GM19372 (cell line): ENCODE data around the gene WDR36.

ENCODE experiments used
- ATAC-seq: cut with Tn5 transposase; IDR thresholded peaks from one replicate; pipeline ENCODE4 v1.9.1; 2021; ENCODE audit warnings: mild to moderate bottlenecking, low read depth, moderate library complexity; ENCODE audit not compliant: unreplicated experiment

WDR36 gene

DNA sequence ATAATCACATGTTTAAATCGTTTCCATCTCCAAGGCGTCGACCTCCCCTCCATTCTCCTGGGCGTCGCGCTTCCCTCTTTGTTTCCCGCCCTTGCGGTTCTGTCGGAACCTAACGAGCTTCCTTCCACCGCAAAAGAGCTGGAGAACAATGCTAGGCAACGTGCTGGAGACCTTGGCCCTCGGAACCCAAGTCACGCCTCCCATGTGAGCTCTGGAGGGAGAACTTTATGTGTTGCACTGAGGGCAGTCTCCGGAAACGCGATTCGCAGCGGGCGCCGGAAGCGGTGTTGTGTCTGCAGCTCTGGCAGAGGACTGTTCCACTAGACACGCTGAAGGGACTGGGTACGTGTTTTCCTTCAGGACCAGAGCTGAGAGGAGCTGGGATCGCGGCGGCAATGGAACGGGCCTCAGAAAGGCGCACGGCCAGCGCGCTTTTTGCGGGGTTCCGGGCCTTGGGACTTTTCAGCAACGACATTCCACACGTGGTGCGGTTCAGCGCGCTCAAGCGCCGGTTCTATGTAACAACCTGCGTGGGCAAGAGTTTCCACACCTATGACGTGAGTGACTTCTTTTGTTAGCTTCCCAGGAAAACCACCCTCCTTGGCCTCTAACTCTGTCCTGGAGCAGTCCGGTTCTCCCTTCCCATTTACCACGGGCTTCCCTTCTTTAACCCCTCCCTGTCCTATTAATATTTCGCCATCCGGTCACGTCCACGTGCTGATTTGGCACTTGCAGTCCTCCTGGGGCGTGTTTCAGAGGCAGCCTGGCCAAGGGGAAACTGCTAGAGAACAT is at the start of gene WDR36:
WDR36 (plus strand) TSS at position 287 of the 792 bp plus-strand sequence; CDS start at position 396, 109 bp downstream.
- ATAC-seq: peak; percentile 89

DNA sequence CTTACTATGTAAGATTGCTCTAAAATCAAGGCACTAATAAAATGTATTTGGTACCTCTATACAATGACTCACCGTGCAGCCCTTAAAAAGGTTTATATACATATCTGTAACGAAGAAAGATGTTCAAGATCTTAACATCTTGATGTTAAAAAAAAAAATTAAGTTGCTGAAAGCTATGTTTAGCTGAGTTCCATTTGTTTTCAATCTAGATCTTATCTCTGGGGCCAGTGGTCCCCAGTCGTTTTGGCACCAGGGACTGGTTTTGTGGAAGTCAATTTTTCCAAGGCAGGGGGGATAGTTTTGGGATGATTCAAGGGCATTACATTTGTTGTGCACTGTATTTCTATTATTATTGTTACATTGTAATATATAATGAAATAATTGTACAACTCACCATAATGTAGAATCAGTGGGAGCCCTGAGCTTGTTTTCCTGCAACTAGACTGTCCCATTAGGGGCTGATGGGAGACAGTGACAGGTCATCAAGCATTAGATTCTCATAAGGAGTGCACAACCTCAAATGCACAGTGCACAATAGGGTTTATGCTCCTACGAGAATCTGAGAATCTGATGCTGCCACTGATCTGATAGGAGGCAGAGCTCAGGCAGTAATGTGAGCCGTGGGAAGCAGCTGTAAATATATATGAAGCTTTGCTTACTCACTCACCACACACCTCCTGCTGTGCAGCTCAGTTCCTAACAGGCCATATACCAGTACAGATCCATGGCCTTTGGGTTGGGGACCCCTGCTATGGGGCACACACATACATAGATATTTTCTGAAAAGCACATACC is 48.2 kb upstream of the WDR36 start:
- ATAC-seq: no peak

- no peak for ATAC-seq
Observed at GRCh38 chr5:111058064-111058463, 34.1 kb upstream of the WDR36 start.

DNA sequence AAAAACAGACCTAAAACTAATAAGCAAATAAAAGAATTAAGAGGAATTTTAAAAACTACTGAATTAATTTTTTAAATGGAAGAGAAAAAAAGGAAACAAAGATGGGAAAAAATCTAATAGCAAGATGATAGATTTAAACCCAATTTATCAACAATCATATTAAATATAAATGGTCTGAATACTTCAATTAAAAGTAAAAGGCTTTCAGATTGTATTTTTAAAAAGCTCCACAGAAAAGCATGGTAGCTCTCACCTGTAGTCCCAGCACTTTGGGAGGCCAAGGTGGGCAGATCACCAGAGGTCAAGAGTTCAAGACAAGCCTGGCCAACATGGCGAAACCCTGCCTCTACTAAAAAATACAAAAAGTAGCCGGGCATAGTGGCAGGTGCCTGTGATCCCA is 32.0 kb upstream of the WDR36 start:
- ATAC-seq: no peak

- ATAC-seq: no peak
Observed at GRCh38 chr5:111061618-111062017, 30.5 kb upstream of the WDR36 start.

DNA sequence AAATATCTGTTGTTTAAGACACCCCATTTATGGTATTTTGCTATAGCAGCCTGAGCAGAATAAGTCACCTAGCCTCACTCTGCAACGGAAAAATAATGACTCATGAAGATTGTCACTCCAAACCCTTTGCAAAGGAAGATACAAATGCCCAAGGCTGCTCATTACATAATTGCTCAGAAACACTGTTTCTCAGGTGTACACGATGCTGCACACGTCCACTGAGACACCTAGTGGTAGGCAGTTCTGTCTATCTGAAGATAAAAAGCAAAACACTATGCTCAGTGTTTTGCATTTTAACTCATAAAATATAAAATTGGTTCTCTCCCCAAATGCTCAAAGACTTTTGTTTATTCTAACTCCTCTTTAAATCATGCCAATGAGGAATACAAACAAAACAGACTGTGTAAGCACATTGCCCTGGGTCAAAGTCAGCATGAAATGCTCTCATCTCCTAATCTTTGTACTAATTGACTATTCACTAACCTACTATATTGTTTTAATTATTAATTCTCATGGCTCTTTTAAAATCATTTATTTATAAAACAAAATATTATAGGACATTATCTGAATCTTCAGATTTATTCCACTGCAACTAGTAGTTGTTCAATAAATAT is 28.3 kb upstream of the WDR36 start:
- ATAC-seq: no peak

DNA sequence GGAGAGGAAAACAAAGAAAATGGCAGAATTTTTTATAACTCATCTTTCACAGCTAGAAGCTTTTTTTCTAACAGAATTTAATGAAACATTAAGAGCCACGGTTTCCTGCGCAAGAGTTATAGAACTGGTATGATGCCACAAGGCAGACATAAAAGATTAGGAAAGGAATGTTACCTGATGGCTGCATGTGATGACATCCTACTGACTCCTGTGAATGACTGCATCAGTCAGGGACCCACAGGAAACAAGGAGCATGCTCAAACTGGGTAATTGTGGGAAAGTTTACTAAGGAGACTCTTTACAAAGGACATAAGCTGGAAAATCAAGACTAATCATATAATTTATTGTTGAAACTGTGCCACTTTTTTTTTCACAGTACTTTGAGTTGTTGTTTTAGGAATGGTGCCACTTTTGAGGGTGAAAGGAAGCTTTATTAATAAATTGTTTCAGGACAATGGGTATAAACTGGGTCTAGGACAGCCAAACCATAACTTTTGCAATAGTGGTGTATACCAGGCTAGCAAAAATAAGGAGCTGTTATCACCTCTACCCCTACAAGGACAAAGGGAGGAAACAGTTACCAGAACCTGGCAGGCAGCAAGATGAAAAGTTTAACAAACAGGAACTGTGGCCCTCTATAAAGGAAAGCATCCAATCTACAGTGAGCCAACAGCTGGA is 25.7 kb upstream of the WDR36 start:
- no peak for ATAC-seq

DNA sequence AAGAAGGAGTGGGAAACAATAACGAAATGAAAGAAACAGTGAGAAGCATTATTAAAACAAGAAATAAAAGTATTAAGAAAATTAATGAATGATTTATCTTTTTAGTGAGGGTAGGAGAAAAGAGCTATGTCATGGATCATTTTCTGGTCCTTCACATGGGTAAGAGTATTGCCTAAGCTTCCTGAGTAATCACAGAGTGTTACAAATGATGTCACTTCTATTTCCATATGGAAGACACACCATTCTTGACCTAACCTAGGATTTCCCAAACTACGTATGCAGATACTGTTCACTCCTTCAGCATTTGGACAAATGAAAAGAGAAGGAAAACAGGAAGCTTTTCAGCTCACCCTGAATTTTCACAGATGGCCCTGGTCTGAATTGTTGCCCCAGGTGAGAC is 23.9 kb upstream of the WDR36 start:
- no peak for ATAC-seq

GRCh38 chr5:111069839-111070238 is 22.3 kb upstream of the WDR36 start:
- ATAC-seq: no peak

GRCh38 chr5:111070272-111071134 is 21.6 kb upstream of the WDR36 start:
- ATAC-seq: peak; percentile 44

- ATAC-seq: no peak
Observed at GRCh38 chr5:111071413-111071812, 20.7 kb upstream of the WDR36 start, which contains the start of gene TSLP. Gene TSLP (plus strand): TSS chr5:111071713. CDS start chr5:111071891, 178 bp downstream.

GRCh38 chr5:111072949-111073682 is 19.0 kb upstream of the WDR36 start:
- no peak for ATAC-seq

DNA sequence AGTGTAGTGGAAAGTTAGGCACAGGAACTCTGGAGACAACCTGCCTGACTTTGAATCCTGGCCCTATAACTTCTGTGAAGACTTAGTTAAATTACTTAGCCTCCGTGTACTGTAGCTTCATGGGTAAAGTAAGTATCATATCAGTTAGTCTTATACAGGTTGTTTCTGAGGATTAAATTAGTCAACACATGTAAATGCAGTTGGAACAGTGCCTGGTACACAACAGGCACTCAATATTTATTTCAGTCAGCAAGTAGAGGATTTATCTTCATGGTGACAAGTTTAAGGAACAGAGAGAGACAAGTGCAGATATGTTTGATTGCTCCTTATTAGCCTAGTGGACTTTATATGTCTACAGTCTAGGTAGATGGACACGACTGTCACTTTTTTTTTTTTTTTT is 17.9 kb upstream of the WDR36 start:
- no peak for ATAC-seq

- no peak for ATAC-seq
Observed at GRCh38 chr5:111075520-111075919, 16.6 kb upstream of the WDR36 start.

DNA sequence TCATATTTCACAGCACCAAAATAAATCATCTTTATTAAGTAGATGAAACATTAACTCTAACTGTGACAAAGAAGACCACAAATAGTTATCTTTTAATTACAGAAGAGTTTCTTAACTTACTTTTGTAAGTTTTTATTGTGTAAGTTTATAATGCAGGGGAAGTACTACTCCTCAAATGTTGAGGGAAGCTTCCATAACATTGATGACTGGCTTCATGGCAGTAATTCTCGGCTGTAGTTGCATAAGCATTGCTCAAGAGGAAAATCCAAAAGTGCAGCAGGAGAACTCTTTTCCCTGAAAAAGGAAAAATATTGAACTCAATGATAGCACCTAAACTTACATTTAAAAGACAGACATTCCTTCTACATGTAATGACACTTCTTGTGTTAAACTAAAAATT is 16.1 kb upstream of the WDR36 start:
- no peak for ATAC-seq

GRCh38 chr5:111077678-111078077 is 14.5 kb upstream of the WDR36 start:
- ATAC-seq: no peak

DNA sequence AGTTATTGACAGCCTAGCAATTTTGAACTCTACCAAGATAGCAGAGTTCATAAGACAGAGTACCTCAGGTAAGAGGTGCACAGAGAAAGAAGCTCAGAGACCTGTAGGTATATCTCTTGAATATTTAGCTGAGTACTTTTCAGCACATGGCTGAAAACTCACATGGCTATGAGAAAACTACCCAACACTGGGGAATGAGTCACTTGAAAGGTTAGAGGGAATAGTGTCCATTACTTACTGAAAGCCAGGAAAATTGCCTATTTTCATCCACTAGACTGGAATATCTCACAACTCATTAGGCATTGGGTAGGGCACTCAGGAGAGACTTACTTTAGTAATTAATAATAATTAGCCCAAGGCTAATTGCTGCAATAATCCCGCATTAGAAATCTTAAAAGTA is 12.3 kb upstream of the WDR36 start:
- ATAC-seq: no peak

- ATAC-seq: no peak
Observed at GRCh38 chr5:111083323-111083722, 8.8 kb upstream of the WDR36 start.

GRCh38 chr5:111095982-111096381 is 3.8 kb downstream of the WDR36 start:
- no peak for ATAC-seq
